ENCODE results near the gene COL8A2.

Gene COL8A2

DNA sequence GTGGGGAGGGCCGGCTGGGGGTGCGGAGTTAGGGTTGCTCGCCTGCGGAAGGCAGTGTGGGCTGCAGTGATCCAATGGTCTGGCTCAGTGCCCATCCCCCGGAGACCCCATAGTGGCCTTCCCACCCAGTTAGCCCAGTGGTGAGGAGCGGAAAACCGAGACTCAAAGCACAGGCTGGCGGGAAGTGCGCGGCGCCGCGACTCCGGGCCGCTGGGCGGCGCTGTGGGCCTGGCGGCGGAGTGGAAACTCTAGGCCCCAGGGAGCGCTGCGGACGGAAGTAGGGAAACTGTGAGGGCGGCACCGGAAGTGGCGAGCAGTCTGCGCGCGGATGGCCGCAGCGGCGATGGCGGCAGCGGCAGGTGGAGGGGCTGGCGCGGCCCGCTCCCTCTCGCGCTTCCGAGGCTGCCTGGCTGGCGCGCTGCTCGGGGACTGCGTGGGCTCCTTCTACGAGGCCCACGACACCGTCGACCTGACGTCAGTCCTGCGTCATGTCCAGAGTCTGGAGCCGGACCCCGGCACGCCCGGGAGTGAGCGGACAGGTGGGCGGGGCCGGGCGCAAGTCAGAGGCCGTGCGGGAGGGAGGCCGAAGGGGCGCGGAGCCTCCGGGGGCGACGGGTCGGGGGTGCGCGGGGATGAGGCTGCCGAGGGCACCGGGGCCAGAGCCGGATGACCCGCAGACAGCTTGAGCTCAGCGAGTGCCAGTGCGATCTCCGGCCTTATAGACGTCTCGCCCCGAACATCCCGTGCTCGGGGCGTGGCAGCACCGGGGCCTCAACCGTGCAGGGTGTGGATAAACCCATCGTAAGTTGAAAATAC is 36.2 kb downstream of the COL8A2 start, which contains the start of gene ADPRS:
Gene ADPRS (plus strand): TSS at position 316 of the 816 bp plus-strand sequence. CDS start 13 bp downstream, at position 329.
- peak; percentile 93 to 95 (median 94) for DNase-seq

DNA sequence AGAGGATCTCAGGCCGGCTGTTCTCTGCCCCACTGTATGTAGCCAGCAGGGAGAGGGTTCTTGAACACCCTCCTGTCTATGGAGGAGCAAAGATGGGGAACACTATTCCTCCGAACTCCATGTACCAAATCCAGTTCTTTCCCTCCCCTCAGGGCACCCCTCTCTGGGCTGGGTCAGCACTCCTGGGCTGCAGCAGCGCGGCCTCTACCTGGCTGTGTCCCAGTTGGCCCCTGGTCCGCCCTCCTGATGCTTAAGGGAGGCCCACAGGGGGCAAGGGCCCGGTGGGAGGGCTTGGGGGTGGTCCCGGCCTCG is 36.8 kb downstream of the COL8A2 start:
- DNase-seq = no peak

GRCh38 chr1:36087233-36088123 is 37.5 kb downstream of the COL8A2 start:
- no peak for DNase-seq

DNA sequence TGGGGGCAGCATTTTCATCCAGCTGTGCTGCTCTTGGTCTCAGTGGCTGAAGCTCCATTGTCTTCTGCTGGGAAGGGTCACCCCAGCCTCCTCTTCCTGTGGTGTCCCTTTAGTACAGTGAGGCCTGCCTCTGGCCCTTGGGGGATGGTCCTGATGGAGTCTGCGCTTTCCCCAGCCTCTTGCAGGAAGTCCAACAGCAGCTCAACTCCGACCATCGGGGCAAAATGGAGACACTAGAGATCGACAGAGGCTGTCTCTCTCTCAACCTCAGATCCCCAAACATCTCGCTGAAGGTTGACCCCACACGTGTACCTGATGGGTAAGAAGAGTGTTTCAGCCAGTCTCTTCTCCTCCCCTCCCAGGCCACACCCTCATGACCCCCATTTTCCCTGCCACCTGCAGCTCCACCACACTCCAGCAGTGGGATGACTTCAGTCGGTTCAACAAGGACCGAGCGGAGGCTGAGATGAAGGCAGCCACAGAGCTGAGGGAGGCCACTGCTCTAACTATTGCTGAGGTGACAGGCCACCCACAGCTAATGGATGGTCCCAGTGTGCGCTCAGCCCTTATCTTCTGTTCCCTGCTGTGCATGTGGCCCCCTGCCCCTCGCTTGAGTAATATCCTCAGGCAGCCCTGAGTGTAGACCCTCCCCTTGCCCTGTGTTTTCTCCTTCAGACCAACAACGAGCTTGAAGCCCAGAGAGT is 38.3 kb downstream of the COL8A2 start:
- no peak for DNase-seq

GRCh38 chr1:36085686-36086526 is 39.1 kb downstream of the COL8A2 start:
- no peak for DNase-seq

DNA sequence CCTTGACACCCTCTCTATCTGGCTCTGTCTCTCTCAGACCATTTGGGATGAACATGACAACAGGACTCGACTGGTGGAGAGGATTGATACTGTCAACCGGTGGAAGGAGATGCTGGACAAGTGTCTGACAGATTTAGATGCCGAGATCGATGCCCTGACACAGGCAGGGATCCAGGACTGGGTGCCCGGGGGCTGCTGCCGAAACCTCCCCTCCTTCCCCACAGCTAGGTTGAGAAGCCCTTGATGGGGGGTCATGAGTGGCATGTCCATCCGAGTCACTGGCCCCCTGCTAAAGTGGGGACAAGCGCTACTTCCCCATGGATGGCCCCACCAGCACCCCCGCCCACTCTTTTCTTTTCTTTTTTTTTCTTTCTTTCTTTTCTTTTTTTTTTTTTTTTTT is 39.9 kb downstream of the COL8A2 start:
- DNase-seq = no peak

DNA sequence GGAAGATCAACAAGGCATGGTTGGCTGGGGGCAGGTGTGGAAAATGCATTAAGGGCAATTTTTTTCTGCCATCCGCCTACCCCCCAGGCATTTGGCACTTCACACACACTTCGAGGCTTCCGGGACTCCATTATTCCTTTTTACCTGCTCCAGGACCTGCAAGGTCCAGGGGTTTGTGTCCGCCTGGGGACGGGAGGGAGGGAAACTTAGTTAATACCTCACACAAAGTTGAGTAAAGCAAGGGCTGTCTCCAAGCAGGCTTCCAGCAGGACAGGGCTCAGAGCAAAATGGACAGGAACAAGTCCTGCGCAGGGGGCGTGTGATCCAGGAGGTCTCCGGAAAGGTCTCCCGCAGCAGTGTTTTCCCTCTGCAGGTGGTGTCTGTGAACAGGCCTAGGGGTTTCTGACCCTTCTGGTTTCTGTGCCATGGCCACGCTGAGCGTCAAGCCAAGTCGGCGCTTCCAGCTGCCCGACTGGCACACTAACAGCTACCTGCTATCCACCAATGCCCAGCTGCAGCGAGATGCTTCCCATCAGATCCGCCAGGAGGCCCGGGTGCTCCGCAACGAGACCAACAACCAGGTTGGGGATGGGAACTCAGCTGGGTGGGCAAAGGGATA is 40.4 kb downstream of the COL8A2 start:
- DNase-seq = no peak

DNA sequence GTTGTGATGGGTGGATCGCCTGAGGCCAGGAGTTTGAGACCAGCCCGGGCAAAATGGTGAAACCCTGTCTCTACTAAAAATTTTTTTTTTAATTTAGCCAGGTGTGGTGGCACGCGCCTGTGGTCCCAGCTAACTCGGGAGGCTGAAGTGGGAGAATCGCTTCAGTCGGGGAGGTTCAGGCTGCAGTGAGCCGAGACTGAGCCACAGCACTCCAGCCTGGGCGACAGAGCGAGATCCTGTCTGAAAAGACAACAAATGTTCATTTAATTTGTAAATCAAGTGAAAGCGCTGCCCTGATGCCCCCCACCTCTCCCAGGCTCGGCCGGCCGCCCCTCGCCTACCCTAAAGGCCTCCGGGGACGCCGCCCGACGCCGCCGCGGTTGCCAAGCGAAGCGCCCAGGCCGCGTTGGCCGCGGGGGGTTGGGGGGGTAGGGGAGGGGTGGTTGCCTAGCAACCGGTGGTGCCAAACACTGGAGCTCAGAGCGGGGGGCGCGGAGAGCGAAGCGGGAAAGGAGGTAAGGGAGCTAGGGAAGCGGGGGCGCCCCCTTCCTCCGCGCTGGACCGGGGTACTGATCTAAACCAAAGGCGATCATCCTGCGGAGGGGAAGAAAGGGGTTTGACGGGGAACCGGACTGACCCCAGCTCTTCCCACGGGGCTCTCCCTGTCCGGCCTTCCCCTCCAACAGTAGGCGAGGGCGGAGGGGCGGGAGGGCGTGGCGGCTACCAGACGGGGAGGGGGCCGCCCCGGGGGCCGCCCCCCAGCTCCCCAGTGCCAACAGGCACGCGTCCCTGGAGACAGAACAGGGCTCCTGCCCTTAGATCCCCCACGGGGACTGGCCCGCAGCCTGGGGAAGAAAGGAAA is 41.2 kb downstream of the COL8A2 start, which contains the start of gene TEKT2:
Gene TEKT2 (plus strand): TSS at position 460 of the 862 bp plus-strand sequence. CDS start 828 bp downstream, outside the sequence.
- DNase-seq = peak; percentile 34 to 69 (median 36)

DNA sequence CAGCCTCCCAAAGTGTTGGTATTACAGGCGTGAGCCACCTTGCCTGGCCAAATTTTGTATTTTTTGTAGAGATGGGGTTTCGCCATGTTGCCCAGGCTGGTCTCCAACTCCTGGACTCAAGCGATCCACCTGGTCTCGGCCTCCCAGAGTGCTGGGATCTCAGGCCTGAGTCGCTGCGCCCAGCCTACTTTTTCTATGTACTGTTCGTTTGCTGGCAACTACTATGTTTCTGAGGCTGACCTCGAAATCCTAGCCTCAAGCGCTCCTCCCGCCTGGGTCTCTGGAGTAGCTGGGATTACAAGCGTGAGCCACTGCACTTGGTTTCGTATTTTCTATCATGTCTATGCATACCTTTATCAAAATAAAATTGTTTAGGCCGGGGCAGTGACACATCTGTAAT is 41.8 kb downstream of the COL8A2 start:
- DNase-seq = no peak

DNA sequence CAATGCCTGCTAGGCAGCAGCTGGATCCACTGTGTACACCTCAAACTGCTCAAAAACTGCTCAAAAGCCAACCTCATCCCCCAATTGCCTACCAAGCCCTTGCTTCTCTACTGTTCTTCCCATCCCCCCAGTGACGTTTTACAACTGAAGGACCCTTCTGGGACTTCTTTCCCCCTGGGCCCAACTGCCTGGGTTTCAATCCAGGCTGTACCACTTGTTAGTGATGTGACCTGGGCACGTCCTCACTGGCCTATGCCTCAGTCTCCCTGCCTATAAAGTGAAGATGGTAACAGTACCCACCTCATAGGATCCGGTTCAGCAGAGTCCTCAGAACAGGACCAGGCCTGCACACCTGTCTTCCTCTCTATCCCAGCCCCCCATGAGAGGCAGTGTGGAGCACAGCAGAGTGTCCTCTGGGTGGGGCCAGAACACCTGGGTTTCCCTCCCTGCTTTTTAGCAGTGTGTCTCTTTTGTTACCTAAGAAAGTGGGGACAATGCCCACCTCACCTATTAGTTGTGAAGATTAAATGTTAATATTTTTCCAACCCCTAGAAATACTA is 43.0 kb downstream of the COL8A2 start:
- DNase-seq = no peak

DNA sequence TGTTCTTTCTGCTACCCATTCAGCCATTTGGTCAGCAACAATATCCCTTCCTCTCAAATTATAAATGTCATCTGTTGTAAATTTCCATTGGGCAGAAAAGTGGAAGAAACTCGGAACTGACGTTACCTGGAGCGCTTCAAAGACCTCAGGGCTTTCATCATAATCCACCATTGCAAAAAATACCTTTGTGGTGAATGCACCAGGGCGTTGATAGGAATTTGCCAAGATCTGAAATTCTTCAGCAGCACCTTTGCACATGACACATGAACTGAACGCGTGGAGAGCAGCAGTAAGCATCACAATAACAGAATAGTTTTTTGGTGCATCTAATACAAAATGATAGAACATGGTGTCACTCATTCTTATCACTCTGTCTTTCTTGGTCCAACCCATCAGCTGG is 44.2 kb downstream of the COL8A2 start:
- no peak for DNase-seq

DNA sequence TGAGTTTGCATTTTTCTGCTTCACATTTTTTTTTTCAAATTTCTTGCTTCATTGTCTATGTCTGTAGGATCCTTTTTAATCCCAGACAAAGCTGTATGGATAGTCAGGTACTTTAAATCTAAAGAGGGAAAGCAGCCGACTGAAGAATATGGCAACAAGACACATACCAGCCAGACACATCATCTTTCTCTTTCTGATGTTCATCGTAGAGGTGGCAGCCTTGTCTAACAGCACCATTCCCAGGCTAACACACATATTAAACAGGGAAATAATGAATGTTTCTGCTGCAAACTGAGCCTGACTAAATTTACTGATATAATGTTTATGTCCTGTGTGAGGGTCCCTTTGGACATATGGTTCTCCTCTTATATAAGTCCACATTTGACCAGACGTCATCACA is 44.8 kb downstream of the COL8A2 start:
- DNase-seq = no peak

DNA sequence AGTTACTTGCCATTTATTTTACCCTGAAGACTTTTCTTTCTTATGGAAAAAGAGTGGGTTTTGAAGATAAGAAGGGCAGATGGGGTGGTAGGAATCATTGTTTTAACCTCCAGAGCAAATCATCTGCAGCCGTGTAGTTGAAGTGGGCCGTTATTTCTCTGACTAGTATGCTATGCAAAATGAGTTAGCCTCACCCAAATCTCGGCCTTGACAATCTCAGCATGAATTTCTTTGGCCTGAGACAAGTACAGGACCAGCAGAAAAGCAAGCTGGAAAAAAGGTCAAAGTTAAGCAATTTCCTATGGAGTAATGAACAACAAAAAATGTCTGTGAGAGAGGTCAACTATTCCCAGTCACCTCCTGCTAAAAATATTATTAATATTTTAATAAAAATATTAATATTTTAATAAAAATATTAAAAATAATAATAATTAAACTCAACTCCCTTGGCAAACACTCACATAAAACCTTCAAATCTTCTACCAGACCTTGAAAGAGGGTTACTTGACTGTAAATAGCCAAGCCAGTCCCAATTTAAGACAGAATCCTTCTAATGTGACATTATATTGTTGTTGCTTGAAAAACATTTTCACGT is 47.9 kb downstream of the COL8A2 start:
- no peak for DNase-seq

GRCh38 chr1:36070349-36070748 is 54.7 kb downstream of the COL8A2 start:
- no peak for DNase-seq

DNA sequence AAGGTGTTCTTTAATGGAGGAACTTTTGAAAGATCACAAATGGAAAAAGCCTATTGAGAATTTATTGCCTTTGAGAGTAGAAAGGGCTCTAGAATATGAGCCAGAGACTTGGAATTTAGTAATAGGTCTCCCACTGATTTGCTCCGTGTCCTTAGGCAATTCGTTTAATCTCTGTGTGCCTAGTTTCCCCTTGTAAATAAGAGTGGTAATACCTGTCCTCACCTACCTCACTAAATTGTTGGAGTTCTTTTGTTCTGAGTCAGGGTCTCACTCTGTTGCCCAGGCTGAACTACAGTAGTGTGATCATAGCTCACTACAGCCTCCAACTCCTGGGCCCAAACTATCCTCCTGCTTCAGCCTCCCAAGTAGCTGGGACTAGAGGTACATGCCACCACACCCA is 56.2 kb downstream of the COL8A2 start:
- no peak for DNase-seq

- DNase-seq = no peak
Observed at GRCh38 chr1:36067871-36068270, 57.2 kb downstream of the COL8A2 start.

- DNase-seq = no peak
Observed at GRCh38 chr1:36062315-36062714, 62.7 kb downstream of the COL8A2 start.

- DNase-seq = peak; percentile 10 to 24 (median 10)
Observed at GRCh38 chr1:36055706-36056105, 69.3 kb downstream of the COL8A2 start.

DNA sequence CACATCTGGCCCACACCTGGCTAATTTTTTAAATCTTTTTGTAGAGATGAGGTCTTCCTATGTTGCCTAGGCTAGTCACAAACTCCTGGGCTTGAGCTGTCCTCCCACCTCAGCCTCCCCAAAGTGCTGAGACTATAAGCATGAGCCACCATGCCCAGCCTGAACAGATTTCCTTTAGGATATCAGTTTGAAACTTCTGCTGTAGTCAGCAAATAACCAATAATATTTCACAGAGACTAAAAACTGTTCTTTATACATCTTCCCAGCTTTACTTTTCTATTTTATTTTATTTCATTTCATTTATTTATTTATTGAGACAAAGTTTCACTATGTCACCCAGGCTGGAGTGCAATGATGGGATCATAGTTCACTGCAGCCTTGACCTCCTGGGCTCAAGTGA is 71.0 kb downstream of the COL8A2 start:
- no peak for DNase-seq

- DNase-seq = peak; percentile 26 to 70 (median 49)
Observed at GRCh38 chr1:36051821-36052220, 73.2 kb downstream of the COL8A2 start.

Data from suppressor macrophage treated with lipopolysaccharide for 1 hour (primary cell).